HG02642 (cell line): ENCODE measurements around the gene CTTNBP2.
A peak's percentile ranks its signal among the peaks of the same experiment; 100 is the strongest.

Experiments
- ATAC-seq: cut with Tn5 transposase; IDR thresholded peaks from one replicate; pipeline ENCODE4 v1.9.1; 2021; ENCODE audit warnings: mild to moderate bottlenecking; ENCODE audit not compliant: unreplicated experiment, poor library complexity

Gene CTTNBP2

GRCh38 chr7:117872561-117873309, 506 bp downstream of the CTTNBP2 start:
- ATAC-seq = no peak

DNA sequence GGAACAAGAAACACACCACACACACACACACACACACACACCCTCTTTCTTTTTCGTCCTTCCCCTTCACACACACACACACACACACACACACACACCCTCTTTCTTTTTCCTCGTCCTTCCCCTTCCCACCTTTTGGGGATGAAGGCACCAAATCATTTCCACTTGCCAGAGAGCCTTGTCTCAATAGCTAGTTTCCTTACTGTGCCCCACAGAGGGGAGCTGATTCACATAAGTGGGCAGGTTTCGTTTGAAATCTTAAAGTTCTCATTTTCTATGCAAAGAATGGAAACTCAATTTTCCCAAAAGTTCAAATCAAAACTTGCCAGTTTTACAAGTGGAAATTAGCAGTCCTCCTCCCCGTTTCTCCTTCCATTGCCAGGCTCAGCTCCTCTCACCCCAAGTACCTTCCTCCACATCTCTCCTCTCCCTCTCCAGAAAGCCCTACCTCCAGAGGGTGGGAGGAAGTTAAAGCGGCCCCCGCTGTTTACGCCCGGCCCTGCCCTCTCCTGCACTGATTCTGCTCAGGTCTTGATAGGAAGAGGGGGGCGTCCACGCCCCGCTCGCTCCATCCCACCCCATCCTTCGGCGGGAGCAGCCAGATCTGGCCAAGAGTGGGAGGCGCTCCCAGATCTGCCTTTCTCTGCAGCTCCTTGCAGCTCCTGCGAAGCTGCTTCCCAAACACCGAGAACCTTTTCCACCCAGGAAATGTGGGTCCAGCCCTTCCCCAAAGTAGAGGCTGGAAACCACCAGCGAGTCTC, 1.3 kb downstream of the CTTNBP2 start:
- ATAC-seq = no peak

- ATAC-seq = no peak
These were observed 1.9 kb downstream of the CTTNBP2 start for GRCh38 chr7:117871401-117871777.

- no peak for ATAC-seq
These were observed 2.7 kb downstream of the CTTNBP2 start for GRCh38 chr7:117870448-117871130.

GRCh38 chr7:117869374-117869773, 3.9 kb downstream of the CTTNBP2 start:
- no peak for ATAC-seq

DNA sequence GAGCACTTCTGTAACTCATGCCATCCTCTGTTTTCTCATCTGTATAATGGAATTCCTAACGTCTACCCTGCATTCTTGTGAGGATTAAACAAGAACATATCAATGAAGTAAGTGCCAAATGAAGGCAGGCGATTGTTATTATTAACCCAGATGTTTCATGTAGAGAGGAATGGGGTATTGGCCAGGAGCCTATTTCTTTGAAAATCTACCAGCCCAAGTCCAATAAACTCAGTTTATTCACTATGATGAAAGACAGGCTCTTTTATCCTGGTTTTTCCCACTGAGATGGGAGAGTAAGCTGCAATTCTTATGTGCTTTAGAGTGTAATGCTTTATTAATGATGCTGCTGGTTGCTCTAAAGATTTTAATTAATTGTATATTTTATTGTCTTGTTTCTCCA, 9.6 kb downstream of the CTTNBP2 start:
- no peak for ATAC-seq

DNA sequence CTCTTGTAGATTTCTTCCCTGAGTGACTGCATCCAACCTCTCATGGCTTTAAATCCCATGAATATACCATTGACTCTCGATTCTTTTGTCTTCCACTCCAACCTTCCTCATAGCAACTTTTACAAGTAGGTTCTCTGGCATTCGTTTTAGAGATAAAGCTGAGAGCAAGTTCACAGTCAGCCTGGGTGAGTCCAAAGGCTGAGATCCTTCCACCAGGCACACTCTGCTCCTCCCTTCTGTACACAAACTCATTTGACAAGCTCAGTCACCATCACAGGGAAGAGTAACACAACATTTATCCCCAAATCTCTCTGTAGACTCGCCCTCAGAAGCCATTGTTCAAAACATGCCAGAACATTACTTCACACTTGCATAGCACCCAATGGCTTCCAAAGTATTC, 10.9 kb downstream of the CTTNBP2 start:
- no peak for ATAC-seq

GRCh38 chr7:117859246-117859812, 13.9 kb downstream of the CTTNBP2 start:
- ATAC-seq = no peak

DNA sequence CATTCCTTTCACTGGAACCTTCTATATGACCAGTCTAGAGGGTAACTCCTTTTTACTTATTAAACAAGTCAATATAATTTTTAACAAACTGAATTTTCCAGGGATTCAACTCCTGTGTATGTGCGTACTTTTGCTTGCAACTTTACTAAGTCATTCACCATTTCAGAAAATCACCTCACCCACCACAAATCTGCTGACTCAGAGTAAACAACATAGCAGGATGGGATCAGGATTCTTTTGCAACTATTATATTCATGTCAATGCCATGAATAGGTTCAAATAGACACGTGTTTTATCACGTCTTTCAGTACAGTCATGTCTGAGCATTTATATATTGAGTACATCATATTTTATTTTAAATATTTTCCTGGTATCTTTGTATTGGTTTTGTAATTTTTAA, 14.5 kb downstream of the CTTNBP2 start:
- no peak for ATAC-seq

DNA sequence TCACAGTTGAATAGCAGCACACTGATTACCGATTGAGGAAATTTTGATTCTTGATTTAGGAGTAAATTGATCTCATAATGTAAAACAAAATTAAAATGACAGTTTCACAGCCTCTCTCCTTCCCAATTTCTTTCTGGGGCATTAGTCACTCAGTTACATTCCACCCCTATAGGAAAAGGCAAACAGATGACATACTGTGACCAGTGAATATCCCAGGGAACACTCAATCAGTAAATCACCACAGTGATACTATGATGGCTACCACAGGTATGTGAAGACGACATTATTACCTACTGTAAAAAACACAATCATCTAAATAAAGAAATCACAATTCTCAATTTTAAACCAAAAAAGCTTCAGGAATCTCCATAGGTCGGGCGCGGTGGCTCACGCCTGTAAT, 15.5 kb downstream of the CTTNBP2 start:
- ATAC-seq = no peak

DNA sequence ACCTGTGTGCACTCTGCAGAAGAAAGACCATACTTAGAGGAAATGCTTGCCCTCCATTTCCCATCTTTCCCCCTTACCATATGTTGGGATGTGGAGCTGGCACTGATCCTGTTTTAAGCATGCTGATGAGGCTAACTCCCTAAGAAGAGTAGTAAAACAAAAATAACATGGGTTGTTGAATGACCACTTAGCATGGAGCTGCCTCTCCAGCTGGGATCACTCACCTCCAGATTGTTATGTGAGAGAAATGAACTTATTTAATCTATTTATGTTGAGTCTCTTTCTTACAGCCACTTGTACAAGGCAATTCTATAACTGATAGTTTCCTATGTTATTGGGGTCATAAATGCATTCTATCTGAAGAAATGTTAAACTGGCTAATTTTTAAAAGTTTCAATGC, 17.0 kb downstream of the CTTNBP2 start:
- no peak for ATAC-seq

DNA sequence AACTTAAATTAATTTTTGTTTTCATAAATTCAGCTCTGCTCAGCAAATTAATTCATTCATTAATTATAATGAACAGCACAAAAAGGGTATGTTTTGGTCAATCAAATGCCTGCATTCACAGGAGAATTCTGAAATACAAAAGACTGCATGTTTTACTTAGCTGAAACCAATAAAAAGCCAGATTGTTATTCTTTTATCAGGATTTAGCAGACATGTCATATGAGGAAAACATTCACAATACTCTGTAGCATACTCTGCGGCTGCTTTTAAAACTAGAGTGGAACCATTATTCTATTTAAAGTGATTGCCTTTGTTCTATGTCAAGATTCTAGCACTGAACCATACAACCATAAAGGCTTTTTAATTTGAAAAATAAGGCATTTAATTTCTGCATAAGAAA, 19.1 kb downstream of the CTTNBP2 start:
- no peak for ATAC-seq

- ATAC-seq = no peak
These were observed 24.3 kb downstream of the CTTNBP2 start for GRCh38 chr7:117848941-117849340.

- no peak for ATAC-seq
These were observed 28.6 kb downstream of the CTTNBP2 start for GRCh38 chr7:117844678-117845077.

GRCh38 chr7:117841611-117842010, 31.6 kb downstream of the CTTNBP2 start:
- no peak for ATAC-seq

GRCh38 chr7:117841011-117841410, 32.2 kb downstream of the CTTNBP2 start:
- no peak for ATAC-seq

DNA sequence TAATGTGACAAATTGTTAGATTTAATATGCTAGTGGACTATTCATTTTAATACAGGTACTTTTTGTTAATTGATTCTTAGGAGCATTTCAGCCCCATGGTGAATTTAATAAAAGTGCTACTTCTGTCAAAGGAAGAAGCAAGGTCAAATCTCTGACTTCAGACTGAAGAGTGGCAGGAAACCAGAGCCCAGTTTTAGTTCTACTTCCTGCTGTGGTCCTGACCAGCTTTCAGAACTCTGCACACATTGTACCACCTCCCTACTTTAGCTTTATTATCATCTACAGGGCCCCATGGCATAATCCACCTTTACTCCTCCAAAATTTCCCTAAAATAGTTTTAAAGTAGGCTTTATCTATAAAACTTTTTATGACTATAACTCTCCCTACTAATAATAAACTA, 33.7 kb downstream of the CTTNBP2 start:
- ATAC-seq = peak; percentile 51

GRCh38 chr7:117837841-117838240, 35.4 kb downstream of the CTTNBP2 start:
- peak; percentile 89 for ATAC-seq

DNA sequence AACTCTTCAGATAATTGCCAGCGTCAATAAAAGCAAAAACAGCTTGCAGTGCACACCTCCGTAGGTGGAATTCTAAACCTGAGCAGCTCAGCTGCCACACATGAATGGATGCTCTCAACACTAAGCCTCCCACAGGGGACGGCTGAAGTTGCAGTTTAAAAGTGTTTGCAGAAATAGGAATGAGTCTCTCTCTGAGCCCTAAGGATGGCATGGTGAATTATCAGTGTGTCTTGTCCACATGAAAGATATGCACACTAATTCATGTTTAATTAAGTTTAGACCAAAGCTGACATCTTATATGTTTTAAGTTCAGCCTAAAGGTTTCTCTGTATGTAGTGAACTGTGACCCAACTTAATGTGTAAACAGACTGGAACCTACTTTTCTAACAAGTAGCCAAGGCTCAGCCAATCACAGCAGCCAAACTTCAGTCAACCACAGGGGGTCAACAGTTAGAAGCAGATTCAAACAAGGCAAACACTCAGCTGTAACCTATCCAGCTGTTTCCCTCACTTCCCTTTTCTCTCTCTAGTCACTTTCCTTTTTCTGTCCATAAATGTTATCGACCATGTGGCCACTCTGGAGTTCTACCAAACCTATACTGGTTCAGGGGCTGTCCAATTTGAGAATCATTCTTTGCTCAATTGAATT, 38.1 kb downstream of the CTTNBP2 start:
- no peak for ATAC-seq

- ATAC-seq = no peak
These were observed 42.8 kb downstream of the CTTNBP2 start for GRCh38 chr7:117830422-117830954.
